K562 (cell line): ENCODE data around the gene AIPL1. TPM values are rescaled to one million over a fixed set of nuclear protein-coding genes. Genes with fewer than 3 reads are reported as not detected.

Experiments
- ATAC-seq: fragments of 200-7000 bp; cut with Tn5 transposase; 3 replicates; pipeline ENCODE4 v1.9.1; 2020; ENCODE audit warnings: moderate library complexity
- BruUV-seq: library from RNA; stranded (reverse); fragments of 400-500 nt; replicated peaks from 2 replicates; lab custom pipeline; 2021; lab: Mats Ljungman, UMichigan
- CTCF ChIA-PET: fragments of 300-600 bp; formaldehyde crosslinking; extraction: SDS; loops from one replicate; lab custom pipeline; 2021; ENCODE audit warnings: low intra/inter-chr PET ratio; lab: Yijun Ruan, JAX
- POLR2A ChIA-PET: fragments of 300-600, 350-650 bp; sonication (Branson Sonifier 250); formaldehyde crosslinking; extraction: SDS; loops from one replicate; lab custom pipeline; 2021; ENCODE audit warnings: antibody characterized with exemption, inconsistent platforms; lab: Yijun Ruan, JAX
- DNase-seq, 4 experiments: peaks; one replicate each; pipeline versions ENCODE4 v3.0.0 to v3.0.0-alpha.2; 2011 to 2018; ENCODE audit warnings: low spot score in 3 of 4, mixed read lengths in 3 of 4; ENCODE audit errors: extremely low read depth in 1 of 4
- FAIRE-seq: peaks from 2 replicates; lab custom pipeline; 2011; peaks lifted over from hg19 to GRCh38; lab: Jason Lieb, UNC
- H2AFZ ChIP-seq: 2 replicates; pipeline ENCODE4 v1.6.0; 2011; ENCODE audit warnings: low read depth, low read length, control low read depth, inconsistent platforms
- H3K27ac ChIP-seq: fragments of 200-600 bp; 3 replicates; pipeline ENCODE4 v1.8.0; 2011; ENCODE audit warnings: low read depth, mild to moderate bottlenecking, control low read depth, inconsistent platforms, low read length, moderate library complexity, mixed read lengths; ENCODE audit errors: extremely low read depth
- H3K27me3 ChIP-seq, 2 experiments: fragments of 300-600 bp in 1 of 2; 2 replicates in 1 of 2; 3 replicates in 1 of 2; pipeline versions ENCODE4 v1.6.0 to v1.8.0; 2011; ENCODE audit warnings: inconsistent platforms in 2 of 2, low read length in 2 of 2, mild to moderate bottlenecking in 1 of 2, mixed read lengths in 1 of 2, moderate library complexity in 1 of 2; ENCODE audit not compliant: control insufficient read depth in 2 of 2, insufficient read depth in 2 of 2
- H3K36me3 ChIP-seq: fragments of 300-600 bp; 3 replicates; pipeline ENCODE4 v1.8.0; 2011; ENCODE audit warnings: mild to moderate bottlenecking, low read length, inconsistent platforms; ENCODE audit not compliant: control insufficient read depth, insufficient read depth
- H3K4me1 ChIP-seq, 2 experiments: fragments of 200-600 bp in 1 of 2; replicated peaks in 1 of 2; 2 replicates in 1 of 2; 3 replicates in 1 of 2; pipeline versions ENCODE4 v1.5.1 to v1.8.0; 2011; ENCODE audit warnings: inconsistent platforms in 2 of 2, low read length in 2 of 2, mild to moderate bottlenecking in 1 of 2, mixed read lengths in 1 of 2, moderate library complexity in 1 of 2; ENCODE audit not compliant: control insufficient read depth in 2 of 2, insufficient read depth in 2 of 2
- H3K4me2 ChIP-seq: 2 replicates; pipeline ENCODE4 v1.6.1; 2011; ENCODE audit warnings: low read length, control low read depth, inconsistent platforms, mixed read lengths; ENCODE audit not compliant: insufficient read depth
- H3K4me3 ChIP-seq: fragments of 200-600 bp; sonication (generic), shearing (Covaris generic); 2 replicates; pipeline ENCODE4 v1.5.1; 2016; ENCODE audit warnings: control low read depth, inconsistent platforms
- H3K79me2 ChIP-seq: fragments of 200-600 bp; 3 replicates; pipeline ENCODE4 v1.8.0; 2011; ENCODE audit warnings: low read length, inconsistent platforms; ENCODE audit not compliant: control insufficient read depth, insufficient read depth
- H3K9ac ChIP-seq, 2 experiments: 2 replicates each; pipeline versions ENCODE4 v1.6.0 to v1.6.1; 2011; ENCODE audit warnings: low read depth in 2 of 2, low read length in 2 of 2, control low read depth in 1 of 2, inconsistent platforms in 1 of 2, mild to moderate bottlenecking in 1 of 2, mixed read lengths in 1 of 2; ENCODE audit not compliant: insufficient read depth in 1 of 2
- H3K9me1 ChIP-seq: one replicate; pipeline ENCODE4 v1.6.0; 2011; ENCODE audit warnings: inconsistent platforms, mild to moderate bottlenecking, low read length, moderate library complexity; ENCODE audit not compliant: control insufficient read depth, insufficient read depth
- H3K9me3 ChIP-seq: replicated peaks from 2 replicates; pipeline ENCODE4 v1.5.1; 2011; ENCODE audit warnings: low read depth, low read length, inconsistent platforms; ENCODE audit not compliant: control insufficient read depth, insufficient read depth
- H4K20me1 ChIP-seq: replicated peaks from 2 replicates; pipeline ENCODE4 v1.6.1; 2011; ENCODE audit warnings: low read length, inconsistent platforms, mixed read lengths; ENCODE audit not compliant: control insufficient read depth, insufficient read depth
- CREM ChIP-seq: IDR thresholded peaks from 2 replicates; pipeline ENCODE4 v1.6.1; 2014; ENCODE audit warnings: antibody characterized with exemption, low read depth
- CTCF ChIP-seq, 3 experiments: IDR thresholded peaks in 2 of 3; conservative IDR thresholded peaks in 1 of 3; 2 replicates each; pipeline ENCODE4 v1.5.1; 2011 to 2012; ENCODE audit warnings: low read length in 3 of 3, mild to moderate bottlenecking in 3 of 3, control low read depth in 2 of 3, improper control_type of control experiment in 1 of 3, inconsistent platforms in 1 of 3, low read depth in 1 of 3, mixed read lengths in 1 of 3, moderate library complexity in 1 of 3; ENCODE audit not compliant: insufficient read depth in 2 of 3
- PCBP2 ChIP-seq: fragments of 200-400 bp; formaldehyde crosslinking; IDR thresholded peaks from 2 replicates; pipeline ENCODE4 v1.6.1; 2018; ENCODE audit warnings: low read length, low read depth, mild to moderate bottlenecking, moderate library complexity; ENCODE audit not compliant: poor library complexity, severe bottlenecking
- ZFX ChIP-seq: sonication (generic); formaldehyde crosslinking; IDR thresholded peaks from 2 replicates; pipeline ENCODE4 v1.8.0; 2022; ENCODE audit warnings: mild to moderate bottlenecking, missing genetic modification reagents, moderate library complexity
- WGBS: fragments of 100-300 bp; shearing (Covaris generic); methylation state at CpG from one replicate; pipeline ENCODE4 v1.1.6; 2016; ENCODE audit warnings: low coverage, mixed read lengths; ENCODE audit not compliant: insufficient coverage; ENCODE audit errors: missing lambda C conversion rate; 5-methylcytosine and 5-hydroxymethylcytosine counted together
- in situ Hi-C: fragments of 300-500 bp; cut with MboI; formaldehyde crosslinking; loops from 4 replicates; pipeline ENCODE4 v1.15.0; 2018; ENCODE audit warnings: inconsistent platforms, mixed read lengths
- intact Hi-C: fragments of 100-400 bp; cut with micrococcal nuclease; formaldehyde crosslinking; loops from 2 replicates; pipeline ENCODE4 v1.14.2; 2022
- polyA plus RNA-seq, 8 experiments: library from polyadenylated mRNA; depleted of rRNA in 4 of 8; stranded (reverse) in 5 of 8; unstranded in 3 of 8; fragments of >200 nt; fragmentation: Nextera tagmentation in 2 of 8; fragmentation: Illumina TruSeq in 1 of 8; extraction: Ambion mirVana in 2 of 8; extraction: Trizol in 1 of 8; gene quantifications; 2 replicates each; pipeline versions ENCODE4 v1.2.1 to v1.2.3, GENCODE V29; 2011 to 2014; ENCODE audit warnings: inconsistent platforms in 1 of 8, missing spikeins in 1 of 8
- total RNA-seq, 7 experiments: library from RNA; depleted of rRNA in 6 of 7; stranded (reverse); fragments of >200 nt in 6 of 7; fragmentation: Illumina TruSeq in 2 of 7; extraction: Trizol in 2 of 7; gene quantifications; 2 replicates each; pipeline versions ENCODE4 v1.2.1 to v1.2.3, GENCODE V29; 2011 to 2021; ENCODE audit warnings: low replicate concordance in 1 of 7

AIPL1 gene
- total and polyA plus RNA-seq, 9 of the 15 experiments (the other 6 are each of a cell fraction or from before 2014, with no cell fraction given) = not detected

- peak; percentile 35 for TF ChIP-seq CREM
Observed at GRCh38 chr17:6421700-6422604, 13.0 kb downstream of the AIPL1 start (continued).

GRCh38 chr17:6420173-6420641 is 14.7 kb downstream of the AIPL1 start:
- Histone ChIP-seq H3K4me3 (no peak overlapping the region), H3K9ac (no peak overlapping the region), H3K36me3 (no peaks in the 10 kb centered on the region), H3K27ac (no peak overlapping the region), H3K9me3 (no peaks in the 10 kb centered on the region), H2AFZ (no peak overlapping the region), H3K4me2 (no peak overlapping the region), H3K9me1 (no peaks in the 10 kb centered on the region), H3K79me2 (no peaks in the 10 kb centered on the region), H4K20me1 (no peaks in the 10 kb centered on the region; the same call in 1 of the 2 replicates)
- ATAC-seq = peak; percentile 52; the same call in 2 of the 3 replicates
- no TSS peak for BruUV-seq
- intact Hi-C loops (loop anchor here (5.0 to 10.0 kb wide), 2 partner anchors 825 to 1173 kb away; no protein-coding TSS in a partner anchor), in situ Hi-C loops (loop anchor here (25.0 kb wide), 1 partner anchor 708 kb away; no protein-coding TSS in a partner anchor)
- FAIRE-seq = no peak
- DNase-seq = peak in 2 of 4 experiments; percentile 6 to 10
- POLR2A ChIA-PET = no interaction called here
- TF ChIP-seq PCBP2 (no peak), ZFX (CRISPR knock-in tag) (no peak), CTCF (IDR thresholded peaks at IDR 0.05 in 2 of 3, conservative IDR thresholded peaks at IDR 0.05 in 1 of 3; ENCODE audit: insufficient read depth in 2 of 3, low read depth in 1 of 3, low read length in 3 of 3) (peak in 2 of 3 experiments; percentile 16 to 19; a peak in 1 of 6 replicates)
- TF ChIP-seq, all 486 proteins: peak for 1
- WGBS = 4% methylated on average over 12 of the region's 13 CpGs
- CTCF ChIA-PET = interaction anchor here (0.6 kb wide), 1 partner anchor 9 kb away, joined by 3 read pairs; no protein-coding TSS in a partner anchor
- peaks cover 2 to 43% of the 10 kb centered on the region in 2 experiments; a peak in 3 of 5 replicates for H3K27me3 ChIP-seq
- no peaks in the 10 kb centered on the region for H3K4me1 ChIP-seq
